ENCODE data around the gene UBASH3A.

Gene UBASH3A

GRCh38 chr21:42377211-42377950 is 26.3 kb upstream of the UBASH3A start:
- H4K8ac ChIP-seq (ENCODE audit: low read depth, low read length): no peak overlapping the region
- no peak overlapping the region for H4K91ac ChIP-seq (ENCODE audit: low read depth, low read length)

GRCh38 chr21:42377951-42378340 is 25.8 kb upstream of the UBASH3A start:
- no peaks in the 10 kb centered on the region for H3K27me3 ChIP-seq (ENCODE audit: insufficient read depth, low read length)
- no peaks in the 10 kb centered on the region for H3K79me1 ChIP-seq (ENCODE audit: low read length)
- H4K91ac ChIP-seq (ENCODE audit: low read depth, low read length): no peak overlapping the region
- H3K18ac ChIP-seq (ENCODE audit: low read length): no peak overlapping the region
- H3K23ac ChIP-seq (ENCODE audit: low read length): no peak overlapping the region
- DNase-seq: no peak
- no peak overlapping the region for H3K14ac ChIP-seq (ENCODE audit: low read length)
- no peak overlapping the region for H2BK5ac ChIP-seq (ENCODE audit: low read depth, low read length, poor library complexity)
- H2BK120ac ChIP-seq (ENCODE audit: insufficient read depth, low read length, poor library complexity): no peak overlapping the region
- no peak overlapping the region for H2BK12ac ChIP-seq (ENCODE audit: low read length)
- H4K8ac ChIP-seq (ENCODE audit: low read depth, low read length): no peak overlapping the region
- no peak overlapping the region for H2AK5ac ChIP-seq (ENCODE audit: low read length)
- no peak overlapping the region for H3K27ac ChIP-seq (ENCODE audit: low read depth, low read length)
- H3K79me2 ChIP-seq (ENCODE audit: control insufficient read depth, insufficient read depth, low read length, poor library complexity): no peaks in the 10 kb centered on the region
- no peak overlapping the region for H3K9ac ChIP-seq (ENCODE audit: low read length)
- no peak overlapping the region for H2AFZ ChIP-seq (ENCODE audit: insufficient read depth, low read length, poor library complexity)
- no peaks in the 10 kb centered on the region for H3K4me1 ChIP-seq (ENCODE audit: control insufficient read depth in 1 of 2, insufficient read depth in 2 of 2, low read length in 2 of 2)
- no peaks in the 10 kb centered on the region for H3K36me3 ChIP-seq (ENCODE audit: control insufficient read depth in 1 of 2, insufficient read depth in 2 of 2, low read length in 2 of 2)
- H3K4ac ChIP-seq (ENCODE audit: low read depth, low read length): no peak overlapping the region
- H3K4me2 ChIP-seq (ENCODE audit: low read length): no peak overlapping the region
- no peak overlapping the region for H3K4me3 ChIP-seq (ENCODE audit: low read depth, low read length)
- peaks cover 4% of the 10 kb centered on the region for H3K9me3 ChIP-seq (ENCODE audit: insufficient read depth, low read depth, low read length)
- no peak overlapping the region for H4K12ac ChIP-seq (ENCODE audit: low read depth, low read length)
- no CpG with 5 or more reads among the region's 5 CpGs for WGBS (ENCODE audit: extremely low coverage, insufficient coverage, insufficient read length)

More at GRCh38 chr21:42377211-42377950, 26.3 kb upstream of the UBASH3A start:
- Histone ChIP-seq H3K27ac (ENCODE audit: low read depth, low read length) (no peak overlapping the region), H3K23ac (ENCODE audit: low read length) (no peak overlapping the region), H3K18ac (ENCODE audit: low read length) (no peak overlapping the region), H2BK5ac (ENCODE audit: low read depth, low read length, poor library complexity) (no peak overlapping the region), H3K14ac (ENCODE audit: low read length) (no peak overlapping the region), H3K9ac (ENCODE audit: low read length) (no peak overlapping the region), H3K79me2 (ENCODE audit: control insufficient read depth, insufficient read depth, low read length, poor library complexity) (no peaks in the 10 kb centered on the region), H2BK120ac (ENCODE audit: insufficient read depth, low read length, poor library complexity) (no peak overlapping the region), H3K4ac (ENCODE audit: low read depth, low read length) (no peak overlapping the region), H2AFZ (ENCODE audit: insufficient read depth, low read length, poor library complexity) (no peak overlapping the region), H3K4me1 (ENCODE audit: control insufficient read depth in 1 of 2, insufficient read depth in 2 of 2, low read length in 2 of 2) (no peaks in the 10 kb centered on the region), H3K36me3 (ENCODE audit: control insufficient read depth in 1 of 2, insufficient read depth in 2 of 2, low read length in 2 of 2) (no peaks in the 10 kb centered on the region), H3K27me3 (ENCODE audit: insufficient read depth, low read length) (no peaks in the 10 kb centered on the region), H2BK12ac (ENCODE audit: low read length) (no peak overlapping the region), H3K79me1 (ENCODE audit: low read length) (no peaks in the 10 kb centered on the region), H3K4me2 (ENCODE audit: low read length) (no peak overlapping the region), H3K4me3 (ENCODE audit: low read depth, low read length) (no peak overlapping the region), H2AK5ac (ENCODE audit: low read length) (no peak overlapping the region), H3K9me3 (ENCODE audit: insufficient read depth, low read depth, low read length) (peaks cover 2% of the 10 kb centered on the region), H4K12ac (ENCODE audit: low read depth, low read length) (no peak overlapping the region)
- WGBS (ENCODE audit: extremely low coverage, insufficient coverage, insufficient read length): no CpG with 5 or more reads among the region's 24 CpGs
- no peak for DNase-seq

GRCh38 chr21:42378418-42378817 is 25.3 kb upstream of the UBASH3A start:
- no CpG with 5 or more reads among the region's 8 CpGs for WGBS (ENCODE audit: extremely low coverage, insufficient coverage, insufficient read length)
- Histone ChIP-seq H2AK5ac (ENCODE audit: low read length) (no peak overlapping the region), H3K27ac (ENCODE audit: low read depth, low read length) (no peak overlapping the region), H3K79me2 (ENCODE audit: control insufficient read depth, insufficient read depth, low read length, poor library complexity) (no peaks in the 10 kb centered on the region), H3K4ac (ENCODE audit: low read depth, low read length) (no peak overlapping the region), H2BK12ac (ENCODE audit: low read length) (no peak overlapping the region), H2BK120ac (ENCODE audit: insufficient read depth, low read length, poor library complexity) (no peak overlapping the region), H3K18ac (ENCODE audit: low read length) (no peak overlapping the region), H2AFZ (ENCODE audit: insufficient read depth, low read length, poor library complexity) (no peak overlapping the region), H3K36me3 (ENCODE audit: control insufficient read depth in 1 of 2, insufficient read depth in 2 of 2, low read length in 2 of 2) (no peaks in the 10 kb centered on the region), H3K9ac (ENCODE audit: low read length) (no peak overlapping the region), H3K9me3 (ENCODE audit: insufficient read depth, low read depth, low read length) (peaks cover 7% of the 10 kb centered on the region), H3K79me1 (ENCODE audit: low read length) (no peaks in the 10 kb centered on the region), H3K4me3 (ENCODE audit: low read depth, low read length) (no peak overlapping the region), H3K4me1 (ENCODE audit: control insufficient read depth in 1 of 2, insufficient read depth in 2 of 2, low read length in 2 of 2) (no peaks in the 10 kb centered on the region), H4K91ac (ENCODE audit: low read depth, low read length) (no peak overlapping the region), H3K14ac (ENCODE audit: low read length) (no peak overlapping the region), H4K12ac (ENCODE audit: low read depth, low read length) (no peak overlapping the region), H3K23ac (ENCODE audit: low read length) (no peak overlapping the region), H2BK5ac (ENCODE audit: low read depth, low read length, poor library complexity) (no peak overlapping the region), H3K27me3 (ENCODE audit: insufficient read depth, low read length) (no peaks in the 10 kb centered on the region), H3K4me2 (ENCODE audit: low read length) (no peak overlapping the region), H4K8ac (ENCODE audit: low read depth, low read length) (no peak overlapping the region)
- DNase-seq: no peak

- Histone ChIP-seq H2BK120ac (ENCODE audit: insufficient read depth, low read length, poor library complexity) (no peak overlapping the region), H2BK12ac (ENCODE audit: low read length) (no peak overlapping the region), H2AK5ac (ENCODE audit: low read length) (no peak overlapping the region), H2AFZ (ENCODE audit: insufficient read depth, low read length, poor library complexity) (no peak overlapping the region), H3K4me2 (ENCODE audit: low read length) (no peak overlapping the region), H3K23ac (ENCODE audit: low read length) (no peak overlapping the region), H3K4me1 (ENCODE audit: control insufficient read depth in 1 of 2, insufficient read depth in 2 of 2, low read length in 2 of 2) (no peaks in the 10 kb centered on the region), H3K4me3 (ENCODE audit: low read depth, low read length) (no peak overlapping the region), H3K79me2 (ENCODE audit: control insufficient read depth, insufficient read depth, low read length, poor library complexity) (no peaks in the 10 kb centered on the region), H4K8ac (ENCODE audit: low read depth, low read length) (no peak overlapping the region), H3K27ac (ENCODE audit: low read depth, low read length) (no peak overlapping the region), H4K12ac (ENCODE audit: low read depth, low read length) (no peak overlapping the region), H3K14ac (ENCODE audit: low read length) (no peak overlapping the region), H3K27me3 (ENCODE audit: insufficient read depth, low read length) (no peaks in the 10 kb centered on the region), H3K9me3 (ENCODE audit: insufficient read depth, low read depth, low read length) (peaks cover 4% of the 10 kb centered on the region), H3K4ac (ENCODE audit: low read depth, low read length) (no peak overlapping the region), H3K79me1 (ENCODE audit: low read length) (no peaks in the 10 kb centered on the region), H2BK5ac (ENCODE audit: low read depth, low read length, poor library complexity) (no peak overlapping the region), H3K36me3 (ENCODE audit: control insufficient read depth in 1 of 2, insufficient read depth in 2 of 2, low read length in 2 of 2) (no peaks in the 10 kb centered on the region), H4K91ac (ENCODE audit: low read depth, low read length) (no peak overlapping the region), H3K9ac (ENCODE audit: low read length) (no peak overlapping the region), H3K18ac (ENCODE audit: low read length) (no peak overlapping the region)
- no CpG with 5 or more reads among the region's 17 CpGs for WGBS (ENCODE audit: extremely low coverage, insufficient coverage, insufficient read length)
- no peak for DNase-seq
These were observed 24.1 kb upstream of the UBASH3A start for GRCh38 chr21:42379426-42380215.
